Erythroblast (primary cell): ENCODE results near the gene JADE1.

Source experiments
- GATA1 ChIP-seq: IDR thresholded peaks from 2 replicates; pipeline ENCODE4 v1.6.1; 2011; ENCODE audit warnings: low read depth, mild to moderate bottlenecking, control low read depth, low read length, moderate library complexity
- POLR2A ChIP-seq: IDR thresholded peaks from 2 replicates; pipeline ENCODE4 v1.6.1; 2011; ENCODE audit warnings: mild to moderate bottlenecking, low read length

- TF ChIP-seq POLR2A (no peak), GATA1 (no peak)
Observed at GRCh38 chr4:128904821-128905220, 95.3 kb downstream of the JADE1 start.
